K562 (cell line): Measurements from ENCODE around the gene CRADD.

Experiments used
- ATF3 ChIP-seq, 2 experiments: fragments of 450-650 bp in 1 of 2; sonication (generic) in 1 of 2; formaldehyde crosslinking in 1 of 2; IDR thresholded peaks in 1 of 2; conservative IDR thresholded peaks in 1 of 2; 2 replicates each; pipeline versions ENCODE4 v1.6.1 to v1.8.1; 2016 to 2023; ENCODE audit warnings: mild to moderate bottlenecking in 2 of 2, moderate library complexity in 2 of 2, inconsistent platforms in 1 of 2, missing genetic modification reagents in 1 of 2
- CTCF ChIP-seq, 3 experiments: IDR thresholded peaks in 2 of 3; conservative IDR thresholded peaks in 1 of 3; 2 replicates each; pipeline ENCODE4 v1.5.1; 2011 to 2012; ENCODE audit warnings: low read length in 3 of 3, mild to moderate bottlenecking in 3 of 3, control low read depth in 2 of 3, improper control_type of control experiment in 1 of 3, inconsistent platforms in 1 of 3, low read depth in 1 of 3, mixed read lengths in 1 of 3, moderate library complexity in 1 of 3; ENCODE audit not compliant: insufficient read depth in 2 of 3
- KDM1A ChIP-seq, 2 experiments: fragments of 450-650 bp; IDR thresholded peaks; 2 replicates each; pipeline ENCODE4 v1.6.1; 2016; ENCODE audit warnings: mild to moderate bottlenecking in 2 of 2
- USF2 ChIP-seq: sonication (generic); formaldehyde crosslinking; IDR thresholded peaks from 2 replicates; pipeline ENCODE4 v1.5.0; 2020; ENCODE audit warnings: missing genetic modification reagents
- ZFP91 ChIP-seq: sonication (generic); formaldehyde crosslinking; IDR thresholded peaks from 2 replicates; pipeline ENCODE4 v1.8.0; 2022; ENCODE audit warnings: mild to moderate bottlenecking, missing genetic modification reagents

GRCh38 chr12:93778306-93778705 is 101.1 kb downstream of the CRADD start:
- TF ChIP-seq CTCF (IDR thresholded peaks at IDR 0.05 in 2 of 3, conservative IDR thresholded peaks at IDR 0.05 in 1 of 3; ENCODE audit: insufficient read depth in 2 of 3, low read depth in 1 of 3, low read length in 3 of 3) (no peak), ATF3 (IDR thresholded peaks at IDR 0.05) (no peak), ATF3 (CRISPR knock-in tag; conservative IDR thresholded peaks at IDR 0.05) (no peak), ZFP91 (CRISPR knock-in tag) (no peak), KDM1A (IDR thresholded peaks at IDR 0.05) (no peak), USF2 (CRISPR knock-in tag) (no peak)
